Cerebellar nuclear complex (tissue), 1 donor: Measurements from ENCODE around the gene ULK4.
"Not testable (repeated sequence)": the region's sequence is repeated elsewhere in the genome, so short reads cannot be mapped to it uniquely, and the experiment has no call there.

ENCODE experiments used
- DNase-seq, 2 experiments: peaks; one replicate each; lab custom pipeline; 2025; lab: John Stamatoyannopoulos, UW

The ULK4 gene

DNA sequence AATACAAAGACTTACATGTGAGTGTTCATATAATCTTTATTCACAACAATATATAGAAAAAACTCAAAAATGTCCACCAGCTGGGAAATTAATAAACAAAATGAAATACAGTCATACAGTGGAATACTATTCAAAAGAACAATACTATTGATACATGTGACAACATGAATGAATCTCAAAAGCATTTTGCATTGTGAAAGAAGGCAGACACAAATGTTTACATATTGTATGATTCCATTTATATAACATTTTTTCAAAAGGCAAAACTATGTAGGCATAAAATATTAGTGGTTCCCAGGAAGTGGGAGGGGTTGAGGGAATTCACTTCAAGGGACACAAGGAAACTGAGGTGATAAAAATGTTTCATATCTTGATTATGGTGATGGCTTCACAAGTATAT is 459.4 kb downstream of the ULK4 start:
- no peak for DNase-seq

DNA sequence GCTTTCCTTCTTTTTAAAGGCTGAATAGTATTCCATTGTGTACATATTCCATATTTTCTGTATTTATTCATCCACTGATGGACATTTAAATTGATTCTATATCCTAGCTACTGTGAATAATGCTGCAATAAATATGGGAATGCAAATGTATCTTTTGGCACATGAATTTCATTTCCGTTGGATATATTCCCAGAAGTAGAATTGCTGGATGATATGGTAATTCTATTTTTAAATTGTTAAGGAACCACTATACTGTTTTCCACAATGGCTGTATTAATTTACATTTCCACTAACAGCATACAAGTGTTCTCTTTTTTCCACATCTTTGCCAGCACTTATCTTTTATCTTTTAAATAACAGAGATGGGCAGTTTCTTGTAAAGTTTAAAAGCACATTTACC is 459.9 kb downstream of the ULK4 start:
- no peak for DNase-seq

DNA sequence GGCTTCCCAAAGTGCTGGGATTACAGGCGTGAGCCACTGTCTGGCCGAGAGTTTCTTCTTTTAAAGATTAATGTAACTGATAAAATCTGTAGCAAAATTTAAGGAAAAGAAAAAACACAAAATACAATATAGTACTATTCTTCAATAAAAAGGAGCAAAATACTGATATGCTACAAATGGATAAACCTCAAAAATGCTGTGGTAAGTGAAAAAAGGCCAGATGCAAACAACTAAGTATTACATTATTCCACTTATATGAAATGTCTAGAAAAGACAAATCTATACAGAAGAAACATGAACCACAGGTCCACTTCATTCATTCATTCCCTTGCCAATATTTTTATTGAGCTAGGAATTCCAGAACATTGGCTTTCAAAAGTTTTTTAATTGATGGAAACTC is 463.1 kb downstream of the ULK4 start:
- DNase-seq: no peak

DNA sequence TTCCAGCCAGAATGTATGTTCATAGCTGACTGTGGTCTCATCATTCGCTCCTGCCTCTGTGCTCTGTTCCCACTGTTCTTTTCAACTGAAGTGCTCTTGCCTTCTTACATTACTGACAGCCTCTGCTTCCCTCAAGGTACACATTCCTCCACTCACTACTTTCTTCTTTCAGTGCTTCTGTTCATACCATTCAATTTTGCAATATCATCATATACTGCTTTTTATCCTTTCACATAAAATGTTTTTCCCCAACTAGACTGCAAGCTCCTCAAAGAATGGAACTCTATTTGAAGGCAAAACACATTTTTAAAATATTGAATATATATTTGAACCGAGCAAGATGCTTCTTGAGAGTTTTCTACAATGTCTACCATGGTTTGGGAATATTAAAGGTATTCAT is 471.5 kb downstream of the ULK4 start:
- DNase-seq: no peak

DNA sequence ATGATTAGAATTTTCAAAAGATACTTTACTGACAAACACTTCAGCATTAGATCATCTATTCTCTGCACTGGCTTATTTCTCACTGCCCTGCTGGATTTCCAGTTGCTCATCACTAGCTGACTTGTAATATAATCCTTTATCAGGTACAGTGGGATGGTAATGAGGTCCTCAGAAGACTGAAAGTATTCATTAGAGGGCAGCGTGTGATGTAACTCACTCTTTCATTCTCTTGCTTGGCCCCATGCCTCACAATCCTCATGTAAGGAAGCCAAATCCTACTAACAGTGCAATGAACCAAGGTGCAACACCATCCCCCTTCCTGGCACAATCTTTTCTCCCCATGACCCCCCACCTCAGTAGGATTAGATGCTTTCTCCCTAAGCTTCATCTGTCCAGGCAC is 472.7 kb downstream of the ULK4 start:
- no peak for DNase-seq

DNA sequence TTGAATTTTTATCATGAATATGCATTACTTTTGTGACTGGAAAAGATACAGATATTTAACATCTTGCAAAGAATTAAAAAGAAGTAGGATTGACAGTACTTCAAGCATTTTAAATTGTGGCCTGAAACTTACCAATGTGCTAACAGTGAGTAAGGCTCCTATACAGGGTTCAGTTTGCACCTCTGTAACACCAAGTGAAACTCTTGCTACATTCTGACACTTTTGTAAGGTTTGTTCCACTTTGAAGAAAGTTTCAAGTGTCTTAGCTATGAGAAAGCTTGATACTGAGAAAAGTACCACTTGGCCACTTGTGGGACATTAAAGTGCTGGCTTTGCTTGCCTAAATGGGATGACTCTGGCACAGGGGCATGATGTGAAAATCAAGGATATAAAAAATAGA is 473.4 kb downstream of the ULK4 start:
- DNase-seq: no peak

DNA sequence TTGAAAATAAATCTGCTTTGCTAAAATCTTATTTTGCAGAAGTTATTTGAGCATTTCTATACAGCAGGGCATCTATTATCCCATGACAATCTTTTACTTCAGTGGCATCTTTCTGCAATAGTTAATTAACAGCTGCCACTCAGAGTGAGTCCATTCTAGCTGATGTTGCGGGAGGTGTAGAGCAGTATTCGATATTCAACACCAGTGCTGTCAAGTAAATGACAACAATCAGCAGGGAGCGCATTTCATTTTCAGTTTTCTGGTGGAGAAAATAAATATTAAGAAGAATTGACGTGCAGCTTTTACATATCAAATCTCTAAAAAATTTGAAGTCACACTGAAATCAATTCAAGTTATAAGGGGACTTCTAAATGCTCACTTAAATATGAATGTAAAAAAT is 476.4 kb downstream of the ULK4 start:
- DNase-seq: no peak

DNA sequence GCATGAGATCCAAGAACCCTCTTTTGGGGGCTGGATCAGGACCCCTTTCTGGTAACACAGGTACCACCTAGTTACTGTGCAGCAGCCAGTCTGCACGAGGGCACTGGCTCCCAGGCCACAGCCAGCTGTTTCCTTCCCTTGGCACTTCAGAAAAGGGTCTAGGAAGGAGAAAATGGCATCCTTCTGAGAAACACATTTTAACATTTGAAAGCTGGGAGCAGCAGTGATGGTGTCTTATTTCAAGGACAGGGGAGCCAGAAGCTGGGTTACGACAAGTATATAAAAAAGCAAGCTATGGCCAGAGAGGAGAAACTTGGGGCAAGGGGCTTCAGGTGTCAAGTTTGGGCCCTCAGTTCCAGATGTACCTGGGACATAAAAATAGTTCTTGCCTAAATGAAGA is 479.8 kb downstream of the ULK4 start:
- DNase-seq: no peak

DNA sequence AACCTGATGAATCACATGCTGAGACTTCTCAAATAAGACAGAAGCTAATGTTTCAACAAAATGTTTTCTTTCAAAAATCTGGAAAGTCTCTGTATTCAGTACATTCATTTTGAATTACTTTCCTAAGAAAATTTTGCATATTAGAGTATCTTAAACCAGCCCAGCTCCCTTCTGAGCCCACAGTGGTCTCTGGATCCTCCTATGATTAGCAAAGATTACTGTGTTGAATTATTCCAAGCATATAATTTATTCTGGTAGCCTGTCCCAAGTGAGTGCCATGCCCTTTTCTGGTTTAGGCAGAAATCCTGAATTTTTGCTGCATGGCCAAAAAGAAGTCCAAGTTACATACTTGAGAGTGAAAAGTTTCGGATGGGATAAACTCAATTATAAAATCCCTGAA is 483.6 kb downstream of the ULK4 start:
- no peak for DNase-seq

DNA sequence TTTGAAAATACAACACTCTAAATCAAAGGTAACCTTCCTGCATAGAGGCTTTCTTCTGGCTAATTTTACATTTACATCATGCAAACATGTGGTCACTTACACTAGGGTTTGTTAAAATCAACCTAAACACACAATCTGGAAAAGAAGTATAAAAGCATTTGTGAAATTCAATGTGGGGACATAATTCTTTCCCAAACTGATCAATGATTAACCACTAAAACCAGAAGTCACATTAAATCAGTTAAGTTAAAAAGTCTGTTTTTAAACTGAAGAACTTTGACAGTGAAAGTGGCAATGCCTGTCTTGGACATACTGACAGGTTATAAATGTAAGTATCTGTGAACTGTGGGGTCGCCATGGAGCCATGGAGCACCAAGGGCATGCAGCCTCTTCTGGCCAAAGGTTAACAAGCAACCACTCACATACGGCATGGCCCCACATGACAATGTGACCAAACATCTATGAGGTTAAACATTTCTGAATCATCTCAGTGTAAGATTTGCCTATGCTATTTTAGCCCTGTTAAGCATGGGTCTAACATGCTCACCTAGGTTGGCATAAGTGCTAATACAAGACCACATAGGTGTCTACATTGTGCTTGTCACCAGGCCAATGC is 484.4 kb downstream of the ULK4 start:
- no peak for DNase-seq

DNA sequence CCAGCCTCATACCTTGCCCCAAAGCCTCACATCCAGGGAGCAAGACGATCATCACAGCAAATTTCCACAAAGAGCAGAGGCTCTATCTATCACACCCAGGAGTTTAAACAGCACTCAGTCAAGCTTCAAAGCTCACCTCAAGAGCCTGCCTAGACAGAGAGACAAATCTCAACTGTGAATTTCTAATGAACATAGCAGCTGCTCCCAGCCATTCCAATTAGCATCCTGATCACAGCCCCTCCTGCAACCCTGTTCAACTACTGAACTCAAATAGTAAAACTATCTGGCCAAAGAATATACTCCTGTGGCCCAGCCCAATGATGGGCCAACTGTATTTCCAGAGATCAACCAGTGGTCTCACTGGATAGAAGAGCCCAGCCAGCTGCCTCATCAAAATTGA is 492.8 kb downstream of the ULK4 start:
- DNase-seq: no peak

DNA sequence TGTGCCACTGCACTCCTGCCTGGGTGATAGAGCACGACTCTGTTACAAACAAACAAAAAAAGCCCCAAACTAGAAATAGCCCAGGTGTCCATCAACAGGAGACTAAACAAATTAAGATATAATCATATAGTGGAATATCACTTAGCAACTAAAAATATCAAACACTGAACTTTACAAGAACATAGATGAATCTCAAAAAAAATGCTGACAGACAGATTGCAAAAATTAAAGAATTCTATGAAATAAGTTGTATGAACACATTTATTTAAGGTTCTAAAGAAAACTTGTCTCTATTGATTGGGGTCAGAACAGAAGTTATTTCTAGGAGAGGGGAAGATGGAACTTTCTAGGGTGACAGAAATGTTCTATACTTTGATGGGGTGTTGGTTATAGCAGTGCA is 494.4 kb downstream of the ULK4 start:
- no peak for DNase-seq

DNA sequence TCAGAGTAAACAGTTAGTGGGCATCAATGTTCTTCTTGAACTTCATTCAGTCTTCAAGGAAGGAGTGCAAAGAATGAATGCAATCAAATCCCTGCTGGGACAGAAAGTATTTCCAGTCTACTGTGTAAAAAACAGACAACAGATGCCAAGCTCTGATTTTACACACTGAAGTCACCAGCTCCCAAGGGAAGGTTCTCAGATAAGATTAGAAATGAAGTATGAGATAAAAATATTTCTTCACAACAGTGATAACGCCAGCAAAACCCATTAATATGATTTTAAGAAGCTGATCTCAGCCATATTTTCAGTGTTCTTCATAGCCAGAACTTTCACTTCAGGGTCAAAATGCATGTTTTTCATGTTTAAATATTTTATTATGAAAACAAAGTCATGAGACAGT is 497.0 kb downstream of the ULK4 start:
- DNase-seq: no peak

DNA sequence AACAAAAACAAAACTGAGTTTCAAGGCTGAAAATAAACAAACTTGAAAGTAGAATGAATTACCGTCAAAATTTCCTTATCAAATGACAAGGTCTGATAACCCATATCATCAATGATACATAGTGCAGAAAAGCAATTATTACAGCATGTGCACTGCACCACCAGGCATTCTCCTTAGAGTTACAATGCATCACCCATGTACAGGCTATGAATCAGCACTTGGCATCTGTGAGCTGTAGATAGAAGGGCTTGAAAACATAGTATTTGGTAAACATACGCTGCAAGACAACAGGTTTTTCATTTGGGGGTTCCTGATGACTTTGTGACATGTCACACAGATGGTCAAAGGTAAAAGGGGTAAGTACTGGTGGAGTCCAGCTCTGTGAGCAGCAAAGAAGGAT is 497.5 kb downstream of the ULK4 start:
- no peak for DNase-seq

DNA sequence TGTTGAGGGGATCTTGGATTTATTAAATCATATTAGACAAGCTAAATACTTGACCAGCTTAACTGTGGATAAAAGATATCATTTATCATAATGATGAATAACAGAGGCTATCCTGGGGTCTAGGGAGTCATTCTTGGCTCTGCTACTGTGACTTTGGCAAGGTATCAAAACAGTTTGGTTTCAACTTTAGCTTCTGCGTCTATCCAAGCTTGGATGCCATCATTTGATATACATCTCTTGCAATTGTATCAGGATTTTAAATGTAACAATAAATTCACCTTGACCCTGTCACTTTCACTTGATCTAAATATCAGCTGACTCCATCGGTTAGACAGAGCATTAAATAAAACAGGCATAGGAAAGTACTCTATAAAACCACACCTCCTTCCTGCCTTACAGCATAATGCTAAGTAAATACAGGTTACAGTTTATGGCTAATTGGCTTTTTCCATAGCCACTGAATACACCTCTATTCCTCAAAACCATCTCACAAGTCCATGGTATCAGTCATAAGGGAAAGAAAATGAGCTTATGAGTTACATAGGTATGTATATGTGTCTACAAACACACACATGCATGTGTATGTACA is 499.7 kb downstream of the ULK4 start:
- no peak for DNase-seq

DNA sequence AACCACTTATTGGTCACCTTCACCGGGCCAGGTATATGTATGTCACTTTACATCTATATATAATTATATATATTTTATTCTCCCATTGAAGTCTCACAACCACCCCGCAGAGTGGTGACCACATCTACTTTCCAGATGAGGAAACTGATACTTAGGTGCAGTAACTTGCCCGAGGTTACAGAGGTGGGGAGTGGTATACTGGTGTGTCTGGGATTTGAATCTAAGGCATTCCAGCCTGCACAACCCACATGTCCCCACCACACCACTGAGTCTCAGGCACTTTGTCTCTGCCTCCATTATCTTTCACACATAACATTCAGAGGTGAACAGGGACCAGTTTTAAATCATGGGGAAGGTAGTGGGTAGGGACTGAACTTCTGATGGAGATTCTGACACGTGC is 501.2 kb downstream of the ULK4 start:
- no peak for DNase-seq

DNA sequence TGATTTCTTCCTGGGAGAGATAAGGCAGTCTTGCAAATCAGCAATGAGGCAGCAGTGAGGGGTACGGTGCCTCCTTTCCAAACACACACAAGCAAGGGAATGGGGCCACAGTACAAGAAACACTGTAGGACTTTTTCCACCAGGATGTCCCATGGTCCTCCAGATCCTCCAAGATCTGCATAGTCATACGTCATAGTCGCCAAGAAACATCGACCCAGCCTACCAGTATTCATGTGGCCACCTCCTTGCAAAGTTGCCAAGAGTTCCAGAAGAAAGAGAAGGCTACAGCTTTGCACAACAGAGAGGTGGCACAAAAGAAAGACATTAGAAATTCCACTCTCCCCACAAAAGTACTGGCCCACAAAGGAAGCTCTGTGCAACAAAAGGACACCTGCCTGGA is 504.7 kb downstream of the ULK4 start:
- DNase-seq: no peak

DNA sequence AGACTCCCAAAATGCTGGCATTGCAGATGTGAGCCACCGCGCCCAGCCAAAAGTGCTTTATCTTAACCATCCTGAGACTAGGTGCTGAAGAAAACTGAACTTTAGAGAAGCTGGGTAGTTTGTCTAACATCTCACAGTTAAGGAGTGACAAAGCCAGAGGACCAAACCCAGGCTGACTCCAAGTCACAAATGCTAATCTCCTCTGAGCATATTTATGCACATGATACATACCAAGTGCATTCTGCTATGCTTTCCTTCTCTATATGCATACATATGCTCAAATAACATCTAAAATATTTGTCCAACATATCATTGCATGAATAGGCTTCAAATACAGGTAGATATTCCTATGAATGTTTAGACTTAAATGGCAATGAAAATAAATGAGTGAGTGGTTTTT is 505.7 kb downstream of the ULK4 start:
- no peak for DNase-seq

DNA sequence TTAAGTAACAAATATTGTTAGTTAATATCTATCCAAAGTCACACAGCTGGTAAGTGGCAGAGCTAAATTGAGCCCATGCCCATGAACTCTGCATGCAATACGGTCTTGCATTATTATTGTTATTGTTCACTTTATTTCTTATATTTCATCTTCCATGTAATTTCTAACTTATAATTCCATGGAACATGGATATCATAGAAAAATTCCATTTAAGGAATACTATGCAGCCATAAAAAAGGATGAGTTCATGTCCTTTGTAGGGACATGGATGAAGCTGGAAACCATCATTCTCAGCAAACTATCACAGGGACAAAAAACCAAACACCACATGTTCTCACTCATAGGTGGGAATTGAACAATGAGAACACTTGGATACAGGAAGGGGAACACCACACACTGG is 508.3 kb downstream of the ULK4 start:
- DNase-seq: not testable (repeated sequence)

DNA sequence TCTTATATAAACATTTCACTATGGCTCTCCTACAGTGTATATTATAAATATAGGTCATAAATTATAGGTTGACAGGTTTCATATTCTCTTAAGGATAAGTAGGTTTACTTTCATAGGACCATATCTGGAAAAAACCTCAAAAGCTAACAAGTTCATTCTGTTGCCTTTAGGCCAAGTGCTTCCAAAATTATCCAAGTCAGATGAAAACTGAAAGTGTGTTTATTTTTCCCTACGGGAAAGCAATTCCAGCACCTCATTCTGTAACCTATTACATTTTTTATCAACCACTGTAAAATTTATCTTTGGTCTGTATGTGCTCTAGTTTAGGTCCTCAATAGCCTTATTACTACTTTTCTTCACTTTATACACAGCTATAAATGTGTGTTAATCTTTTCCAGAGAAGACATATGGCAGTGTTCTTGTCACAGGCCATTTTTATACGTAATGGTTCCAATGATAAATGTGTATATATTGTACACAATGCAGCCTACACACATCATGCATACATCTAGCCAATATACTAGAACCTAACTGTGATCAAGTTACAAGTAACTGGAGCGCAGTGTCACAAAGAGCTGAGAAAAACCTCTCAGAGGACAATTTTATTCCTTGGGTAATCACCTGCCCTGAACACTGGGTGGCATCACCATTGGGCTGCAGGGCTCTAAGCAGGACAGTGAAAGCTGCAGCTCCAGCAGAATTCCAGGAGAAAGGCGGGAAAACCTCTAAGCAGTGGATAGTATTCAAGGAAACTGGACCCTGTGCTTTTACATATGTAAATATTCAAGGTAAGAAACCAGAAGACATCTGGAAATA is 511.3 kb downstream of the ULK4 start:
- no peak for DNase-seq

DNA sequence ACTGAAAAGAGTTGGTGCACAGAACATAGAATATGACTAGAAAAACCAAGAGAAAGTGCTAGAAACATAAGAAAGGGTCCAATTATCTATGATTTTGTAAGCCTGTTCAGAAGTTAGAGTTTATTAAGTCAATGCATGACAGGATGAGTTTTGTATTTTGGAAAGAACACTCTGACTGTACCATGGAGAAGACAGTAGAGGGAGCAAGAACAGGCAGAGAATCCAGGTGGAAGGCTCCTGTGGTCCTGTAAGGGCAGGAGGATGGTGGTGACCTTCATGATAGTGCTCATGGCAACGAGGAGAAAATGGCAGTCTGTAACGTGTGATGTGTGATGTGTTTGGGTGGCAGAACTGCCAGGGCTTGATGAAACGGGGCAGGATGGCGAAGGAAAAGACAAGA is 513.5 kb downstream of the ULK4 start:
- DNase-seq: no peak

DNA sequence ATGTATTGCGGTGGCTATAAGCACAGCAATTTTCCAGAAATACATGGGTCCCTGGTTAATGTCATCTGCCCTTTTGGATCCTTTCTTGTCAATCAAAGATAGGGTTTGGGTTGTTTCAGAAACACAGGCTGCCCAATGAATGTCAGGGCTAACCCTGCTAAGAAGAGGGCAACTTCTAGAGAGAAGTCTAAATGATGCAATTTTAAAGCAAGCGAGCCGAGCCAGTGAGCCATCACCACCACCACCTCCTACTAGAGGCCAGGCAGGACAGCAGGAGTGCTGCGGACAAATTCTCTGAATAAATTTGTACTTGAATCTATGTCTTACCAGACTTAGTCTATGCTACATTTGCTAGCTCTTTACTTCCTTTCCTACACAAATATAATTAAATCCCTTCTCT is 514.2 kb downstream of the ULK4 start:
- DNase-seq: no peak

DNA sequence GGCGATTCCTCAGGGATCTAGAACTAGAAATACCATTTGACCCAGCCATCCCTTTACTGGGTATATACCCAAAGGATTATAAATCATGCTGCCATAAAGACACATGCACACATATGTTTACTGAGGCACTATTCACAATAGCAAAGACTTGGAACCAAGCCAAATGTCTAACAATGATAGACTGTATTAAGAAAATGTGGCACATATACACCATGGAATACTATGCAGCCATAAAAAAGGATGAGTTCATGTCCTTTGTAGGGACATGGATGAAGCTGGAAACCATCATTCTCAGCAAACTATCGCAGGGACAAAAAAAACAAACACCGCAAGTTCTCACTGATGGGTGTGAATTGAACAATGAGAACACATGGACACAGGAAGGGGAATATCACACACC is 515.6 kb downstream of the ULK4 start:
- not testable (repeated sequence) for DNase-seq

DNA sequence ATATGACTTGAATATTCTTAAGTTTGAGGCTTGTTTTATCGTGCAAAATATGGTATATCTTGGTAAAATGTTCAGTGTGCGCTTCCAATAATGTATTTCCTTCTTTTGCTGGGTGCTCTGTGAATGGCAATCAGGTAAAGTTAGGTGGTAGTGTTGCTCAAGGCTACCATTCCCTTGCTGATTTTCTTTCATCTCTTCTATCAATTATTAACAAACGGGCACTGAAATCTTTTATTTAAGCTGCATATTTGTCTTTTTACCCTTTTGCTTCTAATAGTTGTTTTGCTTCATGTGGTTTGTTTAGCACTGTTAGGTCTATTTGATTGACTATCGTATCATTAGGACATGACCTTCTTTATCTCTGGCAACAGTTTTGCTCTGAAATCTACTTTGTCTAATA is 520.3 kb downstream of the ULK4 start:
- no peak for DNase-seq
